Superior temporal gyrus (tissue), 1 donor: ENCODE results near the gene PADI3.

Source experiments
- DNase-seq: peaks from one replicate; pipeline ENCODE4 v3.0.0-alpha.2; 2016; ENCODE audit errors: extremely low spot score

PADI3 gene

GRCh38 chr1:17215545-17215890 lies 33.4 kb upstream of the PADI3 start:
- DNase-seq, result no peak

- no peak for DNase-seq
These were observed 32.8 kb upstream of the PADI3 start for GRCh38 chr1:17216078-17216477.

GRCh38 chr1:17217607-17218006 lies 31.3 kb upstream of the PADI3 start:
- no peak for DNase-seq

GRCh38 chr1:17218939-17219338 lies 30.0 kb upstream of the PADI3 start:
- no peak for DNase-seq

GRCh38 chr1:17220287-17220686 lies 28.6 kb upstream of the PADI3 start:
- DNase-seq, result no peak

- DNase-seq, result no peak
These were observed 26.3 kb upstream of the PADI3 start for GRCh38 chr1:17222557-17222956.

GRCh38 chr1:17224434-17224833 lies 24.5 kb upstream of the PADI3 start:
- DNase-seq, result no peak

GRCh38 chr1:17225140-17225539 lies 23.8 kb upstream of the PADI3 start:
- no peak for DNase-seq

GRCh38 chr1:17227358-17227915 lies 21.5 kb upstream of the PADI3 start:
- DNase-seq, result no peak

GRCh38 chr1:17228619-17229018 lies 20.3 kb upstream of the PADI3 start:
- no peak for DNase-seq

GRCh38 chr1:17229379-17229778 lies 19.5 kb upstream of the PADI3 start:
- DNase-seq, result no peak

- no peak for DNase-seq
These were observed 18.8 kb upstream of the PADI3 start for GRCh38 chr1:17230106-17230505.

- DNase-seq, result no peak
These were observed 18.1 kb upstream of the PADI3 start for GRCh38 chr1:17230671-17231310.

GRCh38 chr1:17232759-17233661 lies 15.9 kb upstream of the PADI3 start:
- no peak for DNase-seq

GRCh38 chr1:17233675-17234320 lies 15.1 kb upstream of the PADI3 start:
- peak; percentile 13 for DNase-seq

- no peak for DNase-seq
These were observed 14.5 kb upstream of the PADI3 start for GRCh38 chr1:17234405-17234804.

GRCh38 chr1:17235135-17235885 lies 13.6 kb upstream of the PADI3 start:
- DNase-seq, result no peak

GRCh38 chr1:17236779-17237560 lies 11.9 kb upstream of the PADI3 start:
- DNase-seq, result peak; percentile 96

GRCh38 chr1:17237561-17237903 lies 11.4 kb upstream of the PADI3 start:
- DNase-seq, result no peak

- peak; percentile 32 for DNase-seq
These were observed 9.5 kb upstream of the PADI3 start for GRCh38 chr1:17239420-17239819.
